ENCODE data around the gene HSPA1A. TPM values are rescaled to one million over a fixed set of nuclear protein-coding genes. Genes with fewer than 3 reads are reported as not detected.

Gene HSPA1A
- total RNA-seq, 2 experiments from 2014 or later, result 68.5 to 69.9 TPM

DNA sequence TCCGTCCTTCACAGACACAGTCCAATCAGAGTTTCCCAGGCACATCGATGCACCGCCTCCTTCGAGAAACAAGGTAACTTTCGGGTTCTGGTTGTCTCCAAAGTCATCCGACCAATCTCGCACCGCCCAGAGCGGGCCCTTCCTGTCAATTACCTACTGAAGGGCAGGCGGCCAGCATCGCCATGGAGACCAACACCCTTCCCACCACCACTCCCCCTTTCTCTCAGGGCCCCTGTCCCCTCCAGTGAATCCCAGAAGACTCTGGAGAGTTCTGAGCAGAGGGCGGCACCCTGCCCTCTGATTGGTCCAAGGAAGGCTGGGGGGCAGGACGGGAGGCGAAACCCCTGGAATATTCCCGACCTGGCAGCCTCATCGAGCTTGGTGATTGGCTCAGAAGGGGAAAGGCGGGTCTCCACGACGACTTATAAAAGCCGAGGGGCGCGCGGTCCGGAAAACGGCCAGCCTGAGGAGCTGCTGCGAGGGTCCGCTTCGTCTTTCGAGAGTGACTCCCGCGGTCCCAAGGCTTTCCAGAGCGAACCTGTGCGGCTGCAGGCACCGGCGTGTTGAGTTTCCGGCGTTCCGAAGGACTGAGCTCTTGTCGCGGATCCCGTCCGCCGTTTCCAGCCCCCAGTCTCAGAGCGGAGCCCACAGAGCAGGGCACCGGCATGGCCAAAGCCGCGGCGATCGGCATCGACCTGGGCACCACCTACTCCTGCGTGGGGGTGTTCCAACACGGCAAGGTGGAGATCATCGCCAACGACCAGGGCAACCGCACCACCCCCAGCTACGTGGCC, 12.1 kb downstream of the HSPA1A start, which contains the start of gene HSPA1B:
HSPA1B (plus strand) TSS at position 453 of the 794 bp plus-strand sequence; CDS start at position 666, 213 bp downstream.
- CTCF ChIA-PET, result interaction anchor here (0.5 to 2.2 kb wide), 9 partner anchors 12 to 386 kb away, joined by 3 to 11 read pairs (median 6); partner anchors contain the start of genes BAG6, HSPA1A, HSPA1L and LSM2
- intact Hi-C loops (cut with micrococcal nuclease), result loop anchor here (1.0 to 10.0 kb wide), 7 partner anchors 15 to 1137 kb away; partner anchors contain the start of genes BRD2, GPSM3, PBX2 and PRRC2A
- POLR2A ChIA-PET, result interaction anchor here (0.6 to 3.8 kb wide), 19 partner anchors 9 to 175 kb away, joined by 3 to 26 read pairs (median 5); partner anchors contain the start of genes BAG6, C6orf47, CLIC1 and DXO
- peak; percentile 98 for DNase-seq
- H3K27ac Mint-ChIP-seq, result peak within 1 kb of the TSS; percentile 98
- H3K36me3 Mint-ChIP-seq, result peaks cover 14% of the 10 kb centered on the region
- H3K27me3 Mint-ChIP-seq, result no peaks in the 10 kb centered on the region
- H3K4me1 Mint-ChIP-seq (ENCODE audit: low read depth), result peaks cover 43% of the 10 kb centered on the region
- peak within 1 kb of the TSS; percentile 86 for H3K4me3 Mint-ChIP-seq
- no peaks in the 10 kb centered on the region for H3K9me3 Mint-ChIP-seq

GRCh38 chr6:31829633-31830283, 14.4 kb downstream of the HSPA1A start:
- H3K27me3 Mint-ChIP-seq, result no peaks in the 10 kb centered on the region
- H3K27ac Mint-ChIP-seq, result peak overlapping the region; percentile 91
- peaks cover 19% of the 10 kb centered on the region for H3K36me3 Mint-ChIP-seq
- peak overlapping the region; percentile 97 for H3K4me3 Mint-ChIP-seq
- H3K9me3 Mint-ChIP-seq, result no peaks in the 10 kb centered on the region
- intact Hi-C loops (cut with micrococcal nuclease), result loop anchor here (1.0 to 10.0 kb wide), 6 partner anchors 56 to 1135 kb away; partner anchors contain the start of genes ATP6V1G2, BRD2, EHMT2 and GPSM3
- POLR2A ChIA-PET, result interaction anchor here (0.5 to 2.0 kb wide), 5 partner anchors 23 to 94 kb away, joined by 3 to 7 read pairs (median 4); partner anchors contain the start of genes CLIC1, LSM2, MSH5 and VARS1
- no peak for DNase-seq
- CTCF ChIA-PET, result interaction anchor here (0.9 to 4.5 kb wide), 16 partner anchors 9 to 149 kb away, joined by 3 to 28 read pairs (median 6); partner anchors contain the start of genes CLIC1, DDAH2, EHMT2 and HSPA1A
- peaks cover 36% of the 10 kb centered on the region for H3K4me1 Mint-ChIP-seq (ENCODE audit: low read depth)

GRCh38 chr6:31830886-31831335, 15.6 kb downstream of the HSPA1A start:
- CTCF ChIA-PET, result interaction anchor here (0.6 to 4.5 kb wide), 16 partner anchors 8 to 150 kb away, joined by 3 to 28 read pairs (median 6); partner anchors contain the start of genes CLIC1, DDAH2, EHMT2 and LSM2
- H3K36me3 Mint-ChIP-seq, result peaks cover 26% of the 10 kb centered on the region
- POLR2A ChIA-PET, result interaction anchor here (0.6 to 2.0 kb wide), 5 partner anchors 14 to 94 kb away, joined by 3 to 7 read pairs (median 4); partner anchors contain the start of genes CLIC1, LSM2 and MSH5
- peak overlapping the region; percentile 91 for H3K27ac Mint-ChIP-seq
- H3K27me3 Mint-ChIP-seq, result no peaks in the 10 kb centered on the region
- DNase-seq, result no peak
- peaks cover 26% of the 10 kb centered on the region for H3K4me1 Mint-ChIP-seq (ENCODE audit: low read depth)
- intact Hi-C loops (cut with micrococcal nuclease), result loop anchor here (1.0 to 5.0 kb wide), 4 partner anchors 58 to 284 kb away; partner anchors contain the start of genes ATP6V1G2, EHMT2 and NFKBIL1
- no peaks in the 10 kb centered on the region for H3K9me3 Mint-ChIP-seq
- H3K4me3 Mint-ChIP-seq, result peak overlapping the region; percentile 97

DNA sequence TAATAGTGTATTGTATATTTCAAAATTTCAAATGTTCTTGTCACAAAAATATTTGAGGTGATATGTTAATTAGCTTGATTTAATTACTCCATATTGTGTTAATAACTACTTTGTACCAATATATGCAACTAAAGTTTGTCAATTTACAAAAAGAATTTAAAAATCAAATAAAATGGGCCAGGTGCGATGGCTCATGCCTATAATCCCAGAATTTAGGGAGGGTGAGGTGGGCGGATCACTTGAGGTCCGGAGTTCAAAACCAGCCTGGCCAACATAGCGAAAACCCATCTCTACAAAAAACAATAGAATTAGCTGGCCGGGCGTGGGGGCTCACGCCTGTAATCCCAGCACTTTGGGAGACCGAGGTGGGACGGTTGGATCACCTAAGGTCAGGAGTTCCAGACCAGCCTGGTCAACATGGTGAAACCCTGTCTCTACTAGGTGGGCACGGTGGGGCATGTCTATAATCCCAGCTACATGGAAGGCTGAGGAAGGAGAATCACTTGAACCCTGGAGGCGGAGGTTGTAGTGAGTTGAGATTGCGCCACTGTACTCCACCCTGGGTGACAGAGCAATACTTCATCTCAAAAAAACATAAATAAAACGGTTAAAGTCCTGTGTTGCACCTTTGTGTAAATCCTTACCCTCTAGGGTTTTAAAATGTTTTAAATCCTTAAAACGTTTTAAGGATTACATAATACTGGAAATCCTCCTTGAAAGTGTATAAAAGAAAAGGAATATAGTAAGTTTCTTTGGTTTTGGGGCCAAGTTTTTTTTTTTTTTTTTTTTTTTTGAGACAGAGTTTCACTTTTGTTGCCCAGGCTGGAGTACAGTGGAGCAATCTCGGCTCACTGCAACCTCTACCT, 16.2 kb downstream of the HSPA1A start:
- POLR2A ChIA-PET, result interaction anchor here (1.0 to 2.0 kb wide), 2 partner anchors 25 to 94 kb away, joined by 3 to 7 read pairs; partner anchors contain the start of genes CLIC1 and LSM2
- Mint-ChIP-seq H3K36me3 (peaks cover 33% of the 10 kb centered on the region), H3K27me3 (no peaks in the 10 kb centered on the region), H3K9me3 (no peaks in the 10 kb centered on the region), H3K27ac (peak overlapping the region; percentile 91), H3K4me3 (peak overlapping the region; percentile 97), H3K4me1 (ENCODE audit: low read depth) (peaks cover 26% of the 10 kb centered on the region)
- no peak for DNase-seq
- intact Hi-C loops (cut with micrococcal nuclease), result loop anchor here (2.0 to 5.0 kb wide), 2 partner anchors 66 to 285 kb away; partner anchors contain the start of genes ATP6V1G2, EHMT2 and NFKBIL1
- CTCF ChIA-PET, result interaction anchor here (1.3 to 4.5 kb wide), 8 partner anchors 12 to 147 kb away, joined by 3 to 28 read pairs (median 6); partner anchors contain the start of genes DDAH2, EHMT2, LSM2 and MSH5

DNA sequence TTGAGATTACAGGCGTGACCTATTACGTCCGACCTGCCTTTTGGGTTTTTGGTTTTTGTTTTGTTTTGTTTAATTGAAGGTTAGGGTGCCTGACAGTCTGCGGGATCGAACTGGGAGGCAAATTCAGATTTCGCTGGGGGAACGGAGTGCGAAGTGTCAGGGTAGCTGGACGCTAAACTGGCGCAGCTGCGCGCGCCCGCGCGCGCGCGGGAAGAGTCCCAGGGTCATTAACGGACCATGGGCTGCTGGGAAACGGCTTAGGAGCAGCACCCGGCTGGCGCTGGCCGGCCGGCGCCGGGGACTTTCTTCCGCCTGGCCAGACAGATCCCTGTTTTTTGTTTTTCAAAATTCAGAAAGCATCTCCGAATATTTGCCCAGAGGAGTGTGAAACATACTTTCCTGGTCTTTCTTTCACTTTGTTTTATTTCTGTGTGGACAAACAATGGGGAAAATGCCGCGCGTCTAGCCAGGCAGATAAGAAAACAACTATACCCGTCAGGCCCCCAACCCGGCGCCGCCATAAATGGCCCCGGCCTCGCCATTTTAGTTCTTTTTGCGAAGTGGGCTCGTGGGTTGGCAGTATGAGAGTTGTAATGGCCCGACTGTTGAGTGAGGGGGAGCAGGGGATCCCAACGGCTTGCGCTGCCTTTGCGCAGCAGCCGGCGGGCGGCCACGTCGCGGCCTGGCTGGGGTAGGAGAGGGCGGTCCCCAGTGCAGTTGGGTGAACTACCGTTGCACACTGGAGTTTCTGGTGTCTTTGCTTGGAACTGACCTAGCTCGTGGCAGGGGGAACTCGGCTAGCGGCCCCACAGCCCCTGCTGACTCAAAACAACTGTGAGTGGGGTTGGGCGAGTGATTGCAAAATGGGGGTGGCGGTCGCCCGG, 19.3 kb downstream of the HSPA1A start:
- POLR2A ChIA-PET, result interaction anchor here (0.6 to 2.9 kb wide), 13 partner anchors 11 to 293 kb away, joined by 3 to 8 read pairs (median 4); partner anchors contain the start of genes DDAH2, DDX39B, EHMT2 and LSM2
- peaks cover 40% of the 10 kb centered on the region for H3K4me1 Mint-ChIP-seq (ENCODE audit: low read depth)

GRCh38 chr6:31836047-31836473, 20.7 kb downstream of the HSPA1A start:
- POLR2A ChIA-PET, result interaction anchor here (0.6 to 2.9 kb wide), 6 partner anchors 8 to 98 kb away, joined by 3 to 8 read pairs (median 4); partner anchors contain the start of genes HSPA1B and NEU1

More for the DNA sequence above, 19.3 kb downstream of the HSPA1A start:
- no peaks in the 10 kb centered on the region for H3K27me3 Mint-ChIP-seq
- peak overlapping the region; percentile 97 for H3K27ac Mint-ChIP-seq
- no peaks in the 10 kb centered on the region for H3K9me3 Mint-ChIP-seq
- peaks cover 62% of the 10 kb centered on the region for H3K36me3 Mint-ChIP-seq
- intact Hi-C loops (cut with micrococcal nuclease), result loop anchor here (1.0 to 5.0 kb wide), 4 partner anchors 20 to 170 kb away; partner anchors contain the start of genes EHMT2, GPANK1, HSPA1A and HSPA1L
- DNase-seq, result peak; percentile 85
- H3K4me3 Mint-ChIP-seq, result peak overlapping the region; percentile 97
- CTCF ChIA-PET, result interaction anchor here (0.6 to 2.1 kb wide), 3 partner anchors 29 to 118 kb away, joined by 4 to 11 read pairs (median 5); partner anchors contain the start of gene NEU1

GRCh38 chr6:31836474-31837368, 21.4 kb downstream of the HSPA1A start:
- POLR2A ChIA-PET, result interaction anchor here (0.6 to 2.9 kb wide), 8 partner anchors 9 to 99 kb away, joined by 3 to 8 read pairs (median 4); partner anchors contain the start of genes HSPA1B, NEU1 and VARS1
- DNase-seq, result no peak
- Mint-ChIP-seq H3K9me3 (no peaks in the 10 kb centered on the region), H3K4me3 (peak overlapping the region; percentile 97), H3K4me1 (ENCODE audit: low read depth) (peaks cover 34% of the 10 kb centered on the region), H3K27me3 (no peaks in the 10 kb centered on the region), H3K27ac (peak overlapping the region; percentile 97), H3K36me3 (peaks cover 66% of the 10 kb centered on the region)
- CTCF ChIA-PET, result interaction anchor here (0.5 to 2.1 kb wide), 5 partner anchors 27 to 239 kb away, joined by 3 to 11 read pairs (median 3); partner anchors contain the start of genes LSM2 and NEU1
- intact Hi-C loops (cut with micrococcal nuclease), result no loop called here

More at GRCh38 chr6:31836047-31836473, 20.7 kb downstream of the HSPA1A start:
- Mint-ChIP-seq H3K4me1 (ENCODE audit: low read depth) (peaks cover 38% of the 10 kb centered on the region), H3K27ac (peak overlapping the region; percentile 97), H3K36me3 (peaks cover 65% of the 10 kb centered on the region), H3K9me3 (no peaks in the 10 kb centered on the region), H3K27me3 (no peaks in the 10 kb centered on the region), H3K4me3 (peak overlapping the region; percentile 97)
- CTCF ChIA-PET, result interaction anchor here (0.6 to 2.1 kb wide), 2 partner anchors 13 to 27 kb away, joined by 5 to 11 read pairs; partner anchors contain the start of gene NEU1
- no peak for DNase-seq
- intact Hi-C loops (cut with micrococcal nuclease), result no loop called here

DNA sequence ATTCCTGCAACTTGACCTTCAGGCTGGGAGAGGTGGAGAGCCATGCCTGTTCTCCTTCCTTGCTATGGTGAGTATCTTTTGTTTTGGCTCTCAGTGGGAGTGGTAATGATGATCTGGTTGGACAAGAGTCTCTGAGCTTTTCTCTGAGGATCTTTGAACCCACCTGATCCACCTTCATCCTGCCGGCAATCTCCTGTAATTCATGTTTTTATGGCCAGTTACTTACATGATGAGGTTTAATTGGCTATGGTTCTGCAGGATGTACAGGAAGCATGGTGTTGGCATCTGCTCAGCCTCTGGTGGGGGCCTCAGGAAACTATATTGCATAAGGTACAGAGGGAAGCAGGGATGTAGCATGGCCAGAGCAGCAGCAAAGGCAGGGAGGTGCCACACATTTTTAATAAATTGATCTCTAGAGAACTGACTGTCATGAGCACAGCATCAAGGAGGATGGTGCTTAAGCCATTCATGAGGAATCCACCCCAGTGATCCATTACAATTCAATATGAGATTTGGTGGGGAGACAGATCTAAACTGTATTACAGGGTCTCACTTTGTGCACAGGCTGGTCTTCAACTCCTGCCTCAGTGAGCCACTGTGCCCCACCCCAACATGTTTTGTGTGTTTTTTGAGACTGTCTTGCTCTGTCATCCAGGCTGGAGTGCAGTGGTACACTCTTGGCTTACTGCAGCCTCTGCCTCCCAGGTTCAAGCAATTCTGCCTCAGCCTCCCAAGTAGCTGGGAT, 22.2 kb downstream of the HSPA1A start:
- CTCF ChIA-PET, result interaction anchor here (0.5 to 2.3 kb wide), 5 partner anchors 31 to 240 kb away, joined by 3 to 8 read pairs (median 3); partner anchors contain the start of genes DDAH2 and LSM2
- Mint-ChIP-seq H3K4me1 (ENCODE audit: low read depth) (peaks cover 33% of the 10 kb centered on the region), H3K4me3 (peak overlapping the region; percentile 97), H3K27ac (peak overlapping the region; percentile 97), H3K27me3 (no peaks in the 10 kb centered on the region), H3K36me3 (peaks cover 66% of the 10 kb centered on the region), H3K9me3 (no peaks in the 10 kb centered on the region)
- intact Hi-C loops (cut with micrococcal nuclease), result no loop called here
- no peak for DNase-seq
- POLR2A ChIA-PET, result interaction anchor here (0.6 to 2.9 kb wide), 7 partner anchors 10 to 100 kb away, joined by 3 to 8 read pairs (median 4); partner anchors contain the start of genes HSPA1B, NEU1 and VARS1

Data from activated CD4-positive, alpha-beta memory T cell treated with anti-CD3 and anti-CD28 coated beads for 36 hours (primary cell).